DOHH2 (cell line): ENCODE measurements around the gene S100A14.

Source experiments
- CTCF ChIP-seq: fragments of 200-600 bp; sonication (generic); IDR thresholded peaks from one replicate; pipeline ENCODE4 v1.5.1; 2014; ENCODE audit warnings: antibody characterized with exemption, mild to moderate bottlenecking, low read depth, low read length; ENCODE audit not compliant: poor library complexity, severe bottlenecking
- EZH2phosphoT487 ChIP-seq: fragments of 200-600 bp; sonication (generic); IDR thresholded peaks from 2 replicates; pipeline ENCODE4 v1.6.1; 2017; ENCODE audit warnings: borderline replicate concordance, mild to moderate bottlenecking, antibody characterized with exemption, low read length, moderate library complexity, mixed read lengths

GRCh38 chr1:153614189-153614900 lies 1.8 kb downstream of the S100A14 start:
- no peak for TF ChIP-seq CTCF
- no peak for TF ChIP-seq EZH2phosphoT487
